Endothelial cell of umbilical vein (primary cell): ENCODE measurements around the gene DPYD. TPM values are rescaled to one million over a fixed set of nuclear protein-coding genes. Genes with fewer than 3 reads are reported as not detected.

Experiments used
- BruUV-seq: library from RNA; stranded (reverse); fragments of 400-500 nt; replicated peaks from 2 replicates; lab custom pipeline; 2021; lab: Mats Ljungman, UMichigan
- CTCF ChIA-PET: fragments of 300-600, 350-600 bp; sonication (Branson Sonifier 250); formaldehyde crosslinking; loops from one replicate; lab custom pipeline; 2021; ENCODE audit warnings: antibody characterized with exemption, inconsistent platforms; lab: Charles Lee
- POLR2A ChIA-PET: fragments of 300-600, 350-600 bp; sonication (Branson Sonifier 250); formaldehyde crosslinking; loops from one replicate; lab custom pipeline; 2021; ENCODE audit warnings: antibody characterized with exemption, inconsistent platforms; lab: Charles Lee
- DNase-seq: peaks from one replicate; pipeline ENCODE4 v3.0.0-alpha.2; 2011; ENCODE audit warnings: low read depth, low spot score
- FAIRE-seq: peaks from 2 replicates; lab custom pipeline; 2011; peaks lifted over from hg19 to GRCh38; lab: Jason Lieb, UNC
- H2AFZ ChIP-seq: 2 replicates; pipeline ENCODE4 v1.6.0; 2012; ENCODE audit warnings: low read depth, low read length, control low read depth, inconsistent platforms
- H3K27ac ChIP-seq: 2 replicates; pipeline ENCODE4 v1.5.1; 2011; ENCODE audit warnings: low read depth, mild to moderate bottlenecking, control low read depth, low read length, moderate library complexity; ENCODE audit not compliant: insufficient read depth
- H3K27me3 ChIP-seq, 2 experiments: 2 replicates each; pipeline versions ENCODE4 v1.6.0 to v1.6.1; 2011; ENCODE audit warnings: low read length in 2 of 2, mixed read lengths in 1 of 2; ENCODE audit not compliant: control insufficient read depth in 2 of 2, insufficient read depth in 2 of 2
- H3K36me3 ChIP-seq, 2 experiments: 2 replicates in 1 of 2; 3 replicates in 1 of 2; pipeline ENCODE4 v1.5.1; 2011; ENCODE audit warnings: low read length in 2 of 2, mild to moderate bottlenecking in 1 of 2, moderate library complexity in 1 of 2; ENCODE audit not compliant: control insufficient read depth in 2 of 2, insufficient read depth in 2 of 2; ENCODE audit errors: extremely low read depth in 1 of 2
- H3K4me1 ChIP-seq: 3 replicates; pipeline ENCODE4 v1.5.1; 2011; ENCODE audit warnings: mild to moderate bottlenecking, low read length; ENCODE audit not compliant: control insufficient read depth, insufficient read depth; ENCODE audit errors: extremely low read depth
- H3K4me2 ChIP-seq: 2 replicates; pipeline ENCODE4 v1.6.1; 2011; ENCODE audit warnings: low read length, control low read depth, mixed read lengths; ENCODE audit not compliant: insufficient read depth
- H3K4me3 ChIP-seq, 3 experiments: fragments of 200-600 bp in 1 of 3; sonication (generic), shearing (Covaris generic) in 1 of 3; replicated peaks in 1 of 3; 2 replicates each; pipeline ENCODE4 v1.5.1; 2011 to 2016; ENCODE audit warnings: control low read depth in 3 of 3, low read length in 3 of 3, mild to moderate bottlenecking in 2 of 3, inconsistent platforms in 1 of 3, low read depth in 1 of 3, moderate library complexity in 1 of 3; ENCODE audit not compliant: insufficient read depth in 1 of 3
- H3K79me2 ChIP-seq: 2 replicates; pipeline ENCODE4 v1.6.0; 2012; ENCODE audit warnings: low read length, inconsistent platforms; ENCODE audit not compliant: control insufficient read depth, insufficient read depth
- H3K9ac ChIP-seq: replicated peaks from 2 replicates; pipeline ENCODE3; 2011; ENCODE audit warnings: low read length, control low read depth; ENCODE audit not compliant: insufficient read depth; ENCODE audit errors: extremely low read depth
- H3K9me1 ChIP-seq: replicated peaks from 3 replicates; pipeline ENCODE4 v1.6.0; 2011; ENCODE audit warnings: mild to moderate bottlenecking, low read length; ENCODE audit not compliant: control insufficient read depth, insufficient read depth; ENCODE audit errors: extremely low read depth
- H3K9me3 ChIP-seq: replicated peaks from 2 replicates; pipeline ENCODE4 v1.5.1; 2012; ENCODE audit warnings: low read length, inconsistent platforms; ENCODE audit not compliant: control insufficient read depth, insufficient read depth
- H4K20me1 ChIP-seq: replicated peaks from 2 replicates; pipeline ENCODE3; 2011; ENCODE audit warnings: mild to moderate bottlenecking, low read length; ENCODE audit not compliant: control insufficient read depth, insufficient read depth; ENCODE audit errors: extremely low read depth
- CTCF ChIP-seq, 2 donors: IDR thresholded peaks; 1 replicate in 1 of 2; 2 replicates in 1 of 2; pipeline ENCODE4 v1.5.1; 2011; ENCODE audit warnings: low read length in 2 of 2, mild to moderate bottlenecking in 2 of 2, moderate library complexity in 2 of 2, control low read depth in 1 of 2, inconsistent platforms in 1 of 2, low read depth in 1 of 2; ENCODE audit not compliant: insufficient read depth in 1 of 2; ENCODE audit errors: extremely low read depth in 1 of 2
- EZH2 ChIP-seq: IDR thresholded peaks from 2 replicates; pipeline ENCODE4 v1.6.1; 2012; ENCODE audit warnings: borderline replicate concordance, low read depth, mild to moderate bottlenecking, moderate library complexity, low read length, inconsistent platforms; ENCODE audit not compliant: severe bottlenecking
- FOS ChIP-seq: IDR thresholded peaks from 2 replicates; pipeline ENCODE4 v1.6.1; 2011; ENCODE audit warnings: mild to moderate bottlenecking, low read length, moderate library complexity, borderline replicate concordance; ENCODE audit not compliant: insufficient read depth
- GATA2 ChIP-seq: IDR thresholded peaks from 2 replicates; pipeline ENCODE4 v1.7.0; 2011; ENCODE audit warnings: low read depth, mild to moderate bottlenecking, moderate library complexity, mixed read lengths, low read length; ENCODE audit not compliant: insufficient read length, insufficient read depth
- JUN ChIP-seq: IDR thresholded peaks from 2 replicates; pipeline ENCODE4 v1.6.1; 2011; ENCODE audit warnings: borderline replicate concordance, low read depth; ENCODE audit not compliant: insufficient read length, insufficient read depth
- MYC ChIP-seq: IDR thresholded peaks from one replicate; pipeline ENCODE4 v1.6.1; 2011; ENCODE audit warnings: mild to moderate bottlenecking, low read depth, low read length
- POLR2A ChIP-seq: IDR thresholded peaks from 2 replicates; pipeline ENCODE4 v1.6.1; 2012; ENCODE audit warnings: low read depth, mild to moderate bottlenecking, control low read depth, low read length
- POLR2AphosphoS5 ChIP-seq: IDR thresholded peaks from 2 replicates; pipeline ENCODE4 v1.6.1; 2012; ENCODE audit warnings: low read depth, mild to moderate bottlenecking, control low read depth, low read length, moderate library complexity; ENCODE audit not compliant: insufficient read depth
- dilution Hi-C: fragments of 300-500 bp; cut with MboI; formaldehyde crosslinking; loops from one replicate; pipeline ENCODE4 v1.15.0; 2019; ENCODE audit warnings: low sequenced_read_pairs; ENCODE audit not compliant: extremely low pct_ligation_motif_present
- intact Hi-C: fragments of 100-400 bp; cut with micrococcal nuclease; formaldehyde crosslinking; loops from one replicate; pipeline ENCODE4 v1.10.0; 2022
- polyA plus RNA-seq, 4 experiments: library from polyadenylated mRNA; depleted of rRNA in 3 of 4; stranded (reverse) in 3 of 4; unstranded in 1 of 4; fragments of >200 nt; gene quantifications; 2 replicates each; pipeline versions ENCODE4 v1.2.1 to v1.2.3, GENCODE V29; 2011 to 2012; ENCODE audit warnings: missing spikeins in 1 of 4
- total RNA-seq: library from RNA; stranded (reverse); gene quantifications from 2 replicates; pipeline ENCODE4 v1.2.3, GENCODE V29; 2021
- TF ChIP-seq, protein P1 (sequence below): IDR thresholded peaks from 2 replicates; pipeline ENCODE4 v1.6.1; 2011; ENCODE audit not compliant: insufficient read depth, insufficient read length

Gene DPYD
- total and polyA plus RNA-seq, 2 donors (not counting 3 experiments of a cell fraction or from before 2014, with no cell fraction given): 4.6 to 15.1 TPM

DNA sequence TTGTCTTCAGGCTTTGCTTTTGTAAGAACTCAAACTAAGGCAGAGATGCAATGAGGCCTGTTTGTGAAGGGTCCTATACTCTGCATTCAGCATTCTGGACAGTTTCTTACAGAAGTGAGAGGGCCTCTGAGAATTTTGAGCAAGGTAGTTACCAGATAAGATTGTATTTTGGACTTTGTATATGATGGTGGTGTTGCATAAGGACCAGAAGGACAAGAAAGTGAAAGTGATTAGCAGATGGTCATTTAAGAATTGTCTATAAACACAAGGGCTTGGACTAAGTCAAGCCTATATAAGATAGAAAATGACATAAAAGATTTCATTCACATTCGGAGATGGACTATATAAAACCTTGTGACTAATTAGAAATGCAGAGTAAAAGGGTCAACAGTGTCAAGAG, 662.2 kb downstream of the DPYD start:
- H3K9me1 ChIP-seq: no peaks in the 10 kb centered on the region
- POLR2A ChIA-PET: no interaction called here
- no peak overlapping the region for H3K27ac ChIP-seq
- FAIRE-seq (no peak), DNase-seq (no peak)
- H3K4me3 ChIP-seq: no peak overlapping the region
- H3K4me1 ChIP-seq: no peaks in the 10 kb centered on the region
- H3K9ac ChIP-seq: no peak overlapping the region
- intact Hi-C loops: no loop called here
- H3K4me2 ChIP-seq: no peak overlapping the region
- H3K79me2 ChIP-seq: no peaks in the 10 kb centered on the region
- dilution Hi-C loops: no loop called here
- CTCF ChIA-PET: no interaction called here
- no peaks in the 10 kb centered on the region for H3K9me3 ChIP-seq
- no peaks in the 10 kb centered on the region for H3K27me3 ChIP-seq
- H2AFZ ChIP-seq: no peak overlapping the region
- H4K20me1 ChIP-seq: no peaks in the 10 kb centered on the region
- no TSS peak for BruUV-seq
- TF ChIP-seq JUN (no peak), GATA2 (no peak), MYC (no peak), POLR2AphosphoS5 (no peak), EZH2 (no peak), CTCF (IDR thresholded peaks at IDR 0.05; ENCODE audit: extremely low read depth in 1 of 2, insufficient read depth in 1 of 2, low read depth in 1 of 2, low read length in 2 of 2) (no peak), FOS (no peak), POLR2A (no peak)
- TF ChIP-seq, protein P1, sequence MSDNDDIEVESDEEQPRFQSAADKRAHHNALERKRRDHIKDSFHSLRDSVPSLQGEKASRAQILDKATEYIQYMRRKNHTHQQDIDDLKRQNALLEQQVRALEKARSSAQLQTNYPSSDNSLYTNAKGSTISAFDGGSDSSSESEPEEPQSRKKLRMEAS: no peak
- H3K36me3 ChIP-seq: no peaks in the 10 kb centered on the region
